HEK293T (cell line): ENCODE measurements around the gene RAPGEF3.

Experiments
- ARNT ChIP-seq: fragments of 450-650 bp; IDR thresholded peaks from 2 replicates; pipeline ENCODE4 v1.6.1; 2017; ENCODE audit warnings: mild to moderate bottlenecking
- BHLHE40 ChIP-seq: fragments of 450-650 bp; IDR thresholded peaks from 2 replicates; pipeline ENCODE4 v1.6.1; 2016; ENCODE audit warnings: mild to moderate bottlenecking, moderate library complexity, borderline replicate concordance
- CTBP1 ChIP-seq: fragments of 450-650 bp; IDR thresholded peaks from 2 replicates; pipeline ENCODE4 v1.6.1; 2016; ENCODE audit warnings: borderline replicate concordance
- FOXA1 ChIP-seq: fragments of 450-650 bp; IDR thresholded peaks from 2 replicates; pipeline ENCODE4 v1.6.1; 2016; ENCODE audit warnings: mild to moderate bottlenecking
- FOXM1 ChIP-seq: fragments of 450-650 bp; IDR thresholded peaks from 2 replicates; pipeline ENCODE4 v1.6.1; 2017; ENCODE audit warnings: mild to moderate bottlenecking, borderline replicate concordance
- NFRKB ChIP-seq: fragments of 450-650 bp; IDR thresholded peaks from 2 replicates; pipeline ENCODE4 v1.6.1; 2016; ENCODE audit warnings: mild to moderate bottlenecking, moderate library complexity
- SP1 ChIP-seq: fragments of 450-650 bp; IDR thresholded peaks from 2 replicates; pipeline ENCODE4 v1.6.1; 2017
- SUZ12 ChIP-seq: fragments of 450-650 bp; IDR thresholded peaks from 2 replicates; pipeline ENCODE4 v1.6.1; 2016; ENCODE audit warnings: mild to moderate bottlenecking
- ZNF384 ChIP-seq: fragments of 450-650 bp; IDR thresholded peaks from 2 replicates; pipeline ENCODE4 v1.6.1; 2016

DNA sequence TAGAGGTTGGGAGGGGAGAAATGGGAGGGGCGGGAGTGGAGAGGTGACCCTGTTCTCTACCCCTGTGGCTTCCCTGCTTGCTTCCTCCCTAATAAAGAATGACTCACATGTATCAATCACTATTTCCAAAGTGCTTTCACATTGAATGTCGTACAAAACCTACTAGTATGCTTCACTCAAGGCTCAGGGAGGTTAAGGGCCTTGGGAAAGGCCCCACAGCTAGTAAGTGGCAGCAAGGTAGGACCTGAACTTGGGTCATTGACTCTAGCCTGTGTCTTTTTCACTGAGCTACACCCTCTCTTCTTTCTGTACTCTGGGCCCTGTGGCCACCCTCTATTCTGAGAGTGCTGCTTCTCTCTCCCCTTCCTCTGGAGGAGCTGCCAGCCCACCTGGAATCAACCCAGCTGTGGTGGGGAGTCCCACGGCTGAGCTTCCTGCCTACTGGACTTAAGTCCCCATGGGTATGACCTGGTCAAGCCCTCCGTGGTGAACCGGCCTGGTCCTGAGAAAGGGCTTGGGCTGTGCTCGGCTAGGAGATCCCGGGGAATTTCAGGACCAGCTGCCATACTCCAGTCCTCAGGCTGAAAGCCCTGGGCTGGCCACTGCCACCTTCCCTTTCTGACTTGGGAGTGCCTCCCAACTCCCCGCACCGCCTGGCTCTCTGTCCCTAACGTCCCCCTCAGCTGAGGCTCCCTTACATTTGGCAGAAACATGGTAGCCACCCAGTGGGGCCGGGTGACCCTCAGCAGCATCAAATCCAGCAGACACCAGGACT lies 27.4 kb upstream of the RAPGEF3 start:
- TF ChIP-seq CTBP1 (no peak), SP1 (no peak), FOXA1 (no peak), NFRKB (no peak), ARNT (no peak), FOXM1 (no peak), SUZ12 (no peak), BHLHE40 (no peak), ZNF384 (no peak)
